HepG2 (cell line): Measurements from ENCODE around the gene MYOM1. TPM values are rescaled to one million over a fixed set of nuclear protein-coding genes. Genes with fewer than 3 reads are reported as not detected.

ENCODE experiments used
- ATAC-seq: fragments of 200-7000 bp; cut with Tn5 transposase; 3 replicates; pipeline ENCODE4 v1.9.1; 2020; ENCODE audit warnings: mild to moderate bottlenecking, moderate library complexity
- BruUV-seq: library from RNA; stranded (reverse); fragments of 400-500 nt; replicated peaks from 2 replicates; lab custom pipeline; 2021; lab: Mats Ljungman, UMichigan
- CTCF ChIA-PET: fragments of 300-600 bp; formaldehyde crosslinking; extraction: SDS; loops from one replicate; lab custom pipeline; 2021; ENCODE audit warnings: low total read pairs, inconsistent platforms, low intra/inter-chr PET ratio; lab: Yijun Ruan, JAX
- POLR2A ChIA-PET: fragments of 350-600 bp; sonication (Branson Sonifier 250); formaldehyde crosslinking; loops from one replicate; lab custom pipeline; 2020; ENCODE audit warnings: antibody characterized with exemption, inconsistent platforms; lab: Yijun Ruan, JAX
- DNase-seq: peaks from one replicate; pipeline ENCODE4 v3.0.0-alpha.2; 2015; ENCODE audit warnings: low spot score
- FAIRE-seq: peaks from 3 replicates; lab custom pipeline; 2011; peaks lifted over from hg19 to GRCh38; lab: Jason Lieb, UNC
- H2AFZ ChIP-seq: one replicate; pipeline ENCODE4 v1.6.1; 2011; ENCODE audit warnings: low read length, inconsistent platforms
- H3K27ac ChIP-seq: fragments of 300-600 bp; 3 replicates; pipeline ENCODE4 v1.8.0; 2011; ENCODE audit warnings: mixed run types, mild to moderate bottlenecking, mixed read lengths, low read length, inconsistent platforms; ENCODE audit not compliant: insufficient read depth; ENCODE audit errors: extremely low read length
- H3K27me3 ChIP-seq, 2 experiments: fragments of 200-600 bp in 1 of 2; 2 replicates in 1 of 2; 3 replicates in 1 of 2; pipeline versions ENCODE4 v1.6.0 to v1.8.0; 2011; ENCODE audit warnings: low read length in 2 of 2, mild to moderate bottlenecking in 2 of 2, moderate library complexity in 2 of 2, inconsistent platforms in 1 of 2; ENCODE audit not compliant: insufficient read depth in 2 of 2, control insufficient read depth in 1 of 2
- H3K36me3 ChIP-seq, 2 experiments: fragments of 200-600 bp in 1 of 2; replicated peaks in 1 of 2; 2 replicates in 1 of 2; 3 replicates in 1 of 2; pipeline versions ENCODE4 v1.5.1 to v1.8.0; 2011; ENCODE audit warnings: low read length in 2 of 2, inconsistent platforms in 1 of 2; ENCODE audit not compliant: insufficient read depth in 2 of 2, control insufficient read depth in 1 of 2
- H3K4me1 ChIP-seq: 2 replicates; pipeline ENCODE4 v1.5.1; 2012; ENCODE audit warnings: low read length, inconsistent platforms; ENCODE audit not compliant: insufficient read depth
- H3K4me2 ChIP-seq: 2 replicates; pipeline ENCODE4 v1.6.0; 2011; ENCODE audit warnings: low read depth, low read length, inconsistent platforms
- H3K4me3 ChIP-seq, 3 experiments: fragments of 200-600 bp in 1 of 3; sonication (generic), shearing (Covaris generic) in 1 of 3; replicated peaks in 1 of 3; 2 replicates each; pipeline ENCODE4 v1.5.1; 2011 to 2016; ENCODE audit warnings: low read length in 3 of 3, inconsistent platforms in 2 of 3, low read depth in 2 of 3, mild to moderate bottlenecking in 2 of 3, control low read depth in 1 of 3, mixed read lengths in 1 of 3; ENCODE audit not compliant: insufficient read depth in 1 of 3
- H3K79me2 ChIP-seq: one replicate; pipeline ENCODE4 v1.6.1; 2011; ENCODE audit warnings: low read length, inconsistent platforms; ENCODE audit not compliant: insufficient read depth
- H3K9ac ChIP-seq: 2 replicates; pipeline ENCODE4 v1.6.0; 2011; ENCODE audit warnings: mild to moderate bottlenecking, low read depth, low read length, inconsistent platforms; ENCODE audit not compliant: insufficient read depth
- H3K9me3 ChIP-seq: 2 replicates; pipeline ENCODE4 v1.5.1; 2012; ENCODE audit warnings: mild to moderate bottlenecking, low read length
- H4K20me1 ChIP-seq: 2 replicates; pipeline ENCODE4 v1.6.0; 2011; ENCODE audit warnings: inconsistent platforms, mild to moderate bottlenecking, low read length, moderate library complexity; ENCODE audit not compliant: insufficient read depth
- DPF2 ChIP-seq: sonication (generic); formaldehyde crosslinking; IDR thresholded peaks from 2 replicates; pipeline ENCODE4 v1.4.0; 2020; ENCODE audit warnings: mild to moderate bottlenecking, low read depth, missing genetic modification reagents, borderline replicate concordance
- EHMT2 ChIP-seq: fragments of 200-600 bp; sonication (generic); IDR thresholded peaks from 2 replicates; pipeline ENCODE4 v1.7.0; 2017; ENCODE audit warnings: antibody characterized with exemption, low read depth, low read length, borderline replicate concordance
- FOXM1 ChIP-seq: sonication (generic); formaldehyde crosslinking; IDR thresholded peaks from 2 replicates; pipeline ENCODE4 v1.5.0; 2020; ENCODE audit warnings: missing genetic modification reagents
- KDM5A ChIP-seq: fragments of 200-600 bp; sonication (generic); IDR thresholded peaks from 2 replicates; pipeline ENCODE4 v1.7.0; 2018; ENCODE audit warnings: antibody characterized with exemption, mild to moderate bottlenecking, low read length, borderline replicate concordance
- MIER2 ChIP-seq: IDR thresholded peaks from 2 replicates; pipeline ENCODE4 v1.6.1; 2016; ENCODE audit warnings: missing biosample characterization, missing genetic modification reagents
- MIER3 ChIP-seq: IDR thresholded peaks from 2 replicates; pipeline ENCODE4 v1.6.1; 2016; ENCODE audit warnings: missing compliant biosample characterization, borderline replicate concordance
- MXD4 ChIP-seq: IDR thresholded peaks from 2 replicates; pipeline ENCODE4 v1.6.1; 2016; ENCODE audit warnings: mild to moderate bottlenecking, missing biosample characterization, missing genetic modification reagents
- NCOR1 ChIP-seq: fragments of 200-600 bp; sonication (generic); IDR thresholded peaks from 2 replicates; pipeline ENCODE4 v1.7.0; 2017; ENCODE audit warnings: antibody characterized with exemption, low read length, borderline replicate concordance
- RAD51 ChIP-seq: fragments of 450-650 bp; IDR thresholded peaks from 2 replicates; pipeline ENCODE4 v1.6.1; 2016; ENCODE audit warnings: borderline replicate concordance
- RFXANK ChIP-seq: IDR thresholded peaks from 2 replicates; pipeline ENCODE4 v1.6.1; 2016
- SP2 ChIP-seq: sonication (generic); formaldehyde crosslinking; IDR thresholded peaks from 2 replicates; pipeline ENCODE4 v1.5.1; 2020; ENCODE audit warnings: mild to moderate bottlenecking, missing genetic modification reagents
- TGIF2 ChIP-seq: IDR thresholded peaks from 2 replicates; pipeline ENCODE4 v1.6.1; 2016; ENCODE audit warnings: control low read depth, missing compliant biosample characterization
- ZKSCAN8 ChIP-seq: IDR thresholded peaks from 2 replicates; pipeline ENCODE4 v1.6.1; 2016; ENCODE audit warnings: borderline replicate concordance, missing genetic modification reagents, missing compliant biosample characterization
- ZNF124 ChIP-seq: sonication (generic); formaldehyde crosslinking; IDR thresholded peaks from 2 replicates; pipeline ENCODE4 v1.4.0; 2020; ENCODE audit warnings: missing genetic modification reagents
- ZNF703 ChIP-seq: sonication (generic); formaldehyde crosslinking; IDR thresholded peaks from 2 replicates; pipeline ENCODE4 v1.5.1; 2020; ENCODE audit warnings: missing genetic modification reagents, mild to moderate bottlenecking, moderate library complexity, borderline replicate concordance
- WGBS: methylation state at CpG from one replicate; pipeline ENCODE4 v1.1.6; 2017; ENCODE audit warnings: low lambda C conversion rate; 5-methylcytosine and 5-hydroxymethylcytosine counted together
- in situ Hi-C: cut with HindIII; loops from 2 replicates; pipeline ENCODE4 v1.10.0; 2017; ENCODE audit warnings: low pct_unique_long_range_greater_than_20kb; ENCODE audit not compliant: extremely low pct_ligation_motif_present
- intact Hi-C: fragments of 100-400 bp; cut with micrococcal nuclease; formaldehyde crosslinking; loops from one replicate; pipeline ENCODE4 v1.10.0; 2022; ENCODE audit not compliant: unreplicated experiment
- polyA plus RNA-seq, 8 experiments: library from polyadenylated mRNA; depleted of rRNA in 3 of 8; stranded (reverse) in 7 of 8; unstranded in 1 of 8; fragments of >200 nt; fragmentation: Illumina TruSeq in 4 of 8; extraction: Trizol in 4 of 8; gene quantifications; 2 replicates each; pipeline versions ENCODE4 v1.2.1 to v1.2.3, GENCODE V29; 2011 to 2016; ENCODE audit warnings: low read depth in 4 of 8, missing spikeins in 1 of 8, mixed read lengths in 1 of 8; ENCODE audit not compliant: insufficient read depth in 1 of 8
- total RNA-seq, 5 experiments: library from RNA; depleted of rRNA; stranded (reverse); fragments of >200 nt; fragmentation: Illumina TruSeq; extraction: Trizol; gene quantifications; 2 replicates each; pipeline ENCODE4 v1.2.3, GENCODE V29; 2016; ENCODE audit warnings: low read depth in 1 of 5
- TF ChIP-seq, protein P1 (sequence below): sonication (generic); formaldehyde crosslinking; IDR thresholded peaks from 2 replicates; pipeline ENCODE4 v1.8.0; 2022; ENCODE audit warnings: missing genetic modification reagents, mild to moderate bottlenecking, borderline replicate concordance
- TF ChIP-seq, protein P2 (sequence below): IDR thresholded peaks from 2 replicates; pipeline ENCODE4 v1.6.1; 2016; ENCODE audit warnings: low read depth, missing genetic modification reagents, missing compliant biosample characterization
- TF ChIP-seq, protein P3 (sequence below): fragments of 450-650 bp; IDR thresholded peaks from 2 replicates; pipeline ENCODE4 v1.6.1; 2017

MYOM1 gene
- total and polyA plus RNA-seq, 2 of the 13 experiments (the other 11 are each of a cell fraction or from before 2014, with no cell fraction given) = 0.46 to 0.98 TPM

DNA sequence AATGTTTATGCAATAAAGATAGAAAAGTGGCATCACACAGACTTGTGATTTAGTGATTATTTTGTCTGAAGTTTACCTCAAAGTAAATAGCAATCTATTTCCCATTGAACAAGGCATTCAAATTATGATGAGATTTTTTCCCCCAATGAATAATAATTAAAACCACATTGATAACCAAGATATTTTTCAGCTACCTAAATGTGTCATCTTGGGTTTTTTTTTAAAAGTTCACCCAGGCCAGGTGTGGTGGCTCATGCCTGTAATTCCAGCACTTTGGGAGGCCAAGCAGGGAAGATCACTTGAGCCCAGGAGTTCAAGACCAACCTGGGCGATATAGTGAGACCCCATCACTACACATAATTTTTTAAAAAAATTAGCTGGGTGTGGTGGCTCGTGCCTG is 27.0 kb downstream of the MYOM1 start:
- Histone ChIP-seq H3K27me3 (no peaks in the 10 kb centered on the region), H3K4me1 (0 out of 2 replicates have a peak, but pooled peaks cover 7% of the 10 kb centered on the region), H3K4me3 (no peak overlapping the region), H3K79me2 (no peaks in the 10 kb centered on the region), H2AFZ (no peak overlapping the region), H4K20me1 (no peaks in the 10 kb centered on the region), H3K9me3 (no peaks in the 10 kb centered on the region), H3K9ac (no peak overlapping the region), H3K4me2 (no peak overlapping the region), H3K36me3 (no peaks in the 10 kb centered on the region), H3K27ac (no peak overlapping the region)
- ATAC-seq (no peak), FAIRE-seq (no peak), DNase-seq (no peak)
- intact Hi-C loops = no loop called here
- POLR2A ChIA-PET = interaction anchor here (1.1 to 1.4 kb wide), 2 partner anchors 9 to 26 kb away, joined by 3 to 4 read pairs; no protein-coding TSS in a partner anchor
- no peak for TF ChIP-seq RAD51
- TF ChIP-seq MXD4 (CRISPR knock-in tag) = no peak
- TF ChIP-seq, protein P1, sequence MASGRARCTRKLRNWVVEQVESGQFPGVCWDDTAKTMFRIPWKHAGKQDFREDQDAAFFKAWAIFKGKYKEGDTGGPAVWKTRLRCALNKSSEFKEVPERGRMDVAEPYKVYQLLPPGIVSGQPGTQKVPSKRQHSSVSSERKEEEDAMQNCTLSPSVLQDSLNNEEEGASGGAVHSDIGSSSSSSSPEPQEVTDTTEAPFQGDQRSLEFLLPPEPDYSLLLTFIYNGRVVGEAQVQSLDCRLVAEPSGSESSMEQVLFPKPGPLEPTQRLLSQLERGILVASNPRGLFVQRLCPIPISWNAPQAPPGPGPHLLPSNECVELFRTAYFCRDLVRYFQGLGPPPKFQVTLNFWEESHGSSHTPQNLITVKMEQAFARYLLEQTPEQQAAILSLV (CRISPR knock-in tag) = no peak
- no peak for TF ChIP-seq SP2
- no peak for TF ChIP-seq ZNF703 (CRISPR knock-in tag)
- TF ChIP-seq, protein P2, sequence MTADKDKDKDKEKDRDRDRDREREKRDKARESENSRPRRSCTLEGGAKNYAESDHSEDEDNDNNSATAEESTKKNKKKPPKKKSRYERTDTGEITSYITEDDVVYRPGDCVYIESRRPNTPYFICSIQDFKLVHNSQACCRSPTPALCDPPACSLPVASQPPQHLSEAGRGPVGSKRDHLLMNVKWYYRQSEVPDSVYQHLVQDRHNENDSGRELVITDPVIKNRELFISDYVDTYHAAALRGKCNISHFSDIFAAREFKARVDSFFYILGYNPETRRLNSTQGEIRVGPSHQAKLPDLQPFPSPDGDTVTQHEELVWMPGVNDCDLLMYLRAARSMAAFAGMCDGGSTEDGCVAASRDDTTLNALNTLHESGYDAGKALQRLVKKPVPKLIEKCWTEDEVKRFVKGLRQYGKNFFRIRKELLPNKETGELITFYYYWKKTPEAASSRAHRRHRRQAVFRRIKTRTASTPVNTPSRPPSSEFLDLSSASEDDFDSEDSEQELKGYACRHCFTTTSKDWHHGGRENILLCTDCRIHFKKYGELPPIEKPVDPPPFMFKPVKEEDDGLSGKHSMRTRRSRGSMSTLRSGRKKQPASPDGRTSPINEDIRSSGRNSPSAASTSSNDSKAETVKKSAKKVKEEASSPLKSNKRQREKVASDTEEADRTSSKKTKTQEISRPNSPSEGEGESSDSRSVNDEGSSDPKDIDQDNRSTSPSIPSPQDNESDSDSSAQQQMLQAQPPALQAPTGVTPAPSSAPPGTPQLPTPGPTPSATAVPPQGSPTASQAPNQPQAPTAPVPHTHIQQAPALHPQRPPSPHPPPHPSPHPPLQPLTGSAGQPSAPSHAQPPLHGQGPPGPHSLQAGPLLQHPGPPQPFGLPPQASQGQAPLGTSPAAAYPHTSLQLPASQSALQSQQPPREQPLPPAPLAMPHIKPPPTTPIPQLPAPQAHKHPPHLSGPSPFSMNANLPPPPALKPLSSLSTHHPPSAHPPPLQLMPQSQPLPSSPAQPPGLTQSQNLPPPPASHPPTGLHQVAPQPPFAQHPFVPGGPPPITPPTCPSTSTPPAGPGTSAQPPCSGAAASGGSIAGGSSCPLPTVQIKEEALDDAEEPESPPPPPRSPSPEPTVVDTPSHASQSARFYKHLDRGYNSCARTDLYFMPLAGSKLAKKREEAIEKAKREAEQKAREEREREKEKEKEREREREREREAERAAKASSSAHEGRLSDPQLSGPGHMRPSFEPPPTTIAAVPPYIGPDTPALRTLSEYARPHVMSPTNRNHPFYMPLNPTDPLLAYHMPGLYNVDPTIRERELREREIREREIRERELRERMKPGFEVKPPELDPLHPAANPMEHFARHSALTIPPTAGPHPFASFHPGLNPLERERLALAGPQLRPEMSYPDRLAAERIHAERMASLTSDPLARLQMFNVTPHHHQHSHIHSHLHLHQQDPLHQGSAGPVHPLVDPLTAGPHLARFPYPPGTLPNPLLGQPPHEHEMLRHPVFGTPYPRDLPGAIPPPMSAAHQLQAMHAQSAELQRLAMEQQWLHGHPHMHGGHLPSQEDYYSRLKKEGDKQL (CRISPR knock-in tag) = no peak
- TF ChIP-seq FOXM1 (CRISPR knock-in tag) = no peak
- no peak for TF ChIP-seq ZKSCAN8 (CRISPR knock-in tag)
- TF ChIP-seq RFXANK (CRISPR knock-in tag) = no peak
- no peak for TF ChIP-seq MIER3 (CRISPR knock-in tag)
- no peak for TF ChIP-seq KDM5A
- no peak for TF ChIP-seq ZNF124 (CRISPR knock-in tag)
- TF ChIP-seq EHMT2 = no peak
- no peak for TF ChIP-seq DPF2 (CRISPR knock-in tag)
- TF ChIP-seq TGIF2 = no peak
- TF ChIP-seq NCOR1 = no peak
- TF ChIP-seq MIER2 (CRISPR knock-in tag) = no peak
- TF ChIP-seq, protein P3, sequence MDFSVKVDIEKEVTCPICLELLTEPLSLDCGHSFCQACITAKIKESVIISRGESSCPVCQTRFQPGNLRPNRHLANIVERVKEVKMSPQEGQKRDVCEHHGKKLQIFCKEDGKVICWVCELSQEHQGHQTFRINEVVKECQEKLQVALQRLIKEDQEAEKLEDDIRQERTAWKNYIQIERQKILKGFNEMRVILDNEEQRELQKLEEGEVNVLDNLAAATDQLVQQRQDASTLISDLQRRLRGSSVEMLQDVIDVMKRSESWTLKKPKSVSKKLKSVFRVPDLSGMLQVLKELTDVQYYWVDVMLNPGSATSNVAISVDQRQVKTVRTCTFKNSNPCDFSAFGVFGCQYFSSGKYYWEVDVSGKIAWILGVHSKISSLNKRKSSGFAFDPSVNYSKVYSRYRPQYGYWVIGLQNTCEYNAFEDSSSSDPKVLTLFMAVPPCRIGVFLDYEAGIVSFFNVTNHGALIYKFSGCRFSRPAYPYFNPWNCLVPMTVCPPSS = no peak
- in situ Hi-C loops = no loop called here
- no TSS peak for BruUV-seq
- CTCF ChIA-PET = no interaction called here
- 89% methylated on average over 2 of the region's 2 CpGs for WGBS
